Naive thymus-derived CD4-positive, alpha-beta T cell (primary cell): ENCODE data around the gene KCNIP1. TPM values are rescaled to one million over a fixed set of nuclear protein-coding genes. Genes with fewer than 3 reads are reported as not detected.
"Not testable (repeated sequence)": the region's sequence is repeated elsewhere in the genome, so short reads cannot be mapped to it uniquely, and the experiment has no call there.

ENCODE experiments used
- ATAC-seq: fragments of 150-1000 bp; cut with Tn5 transposase; 2 replicates; pipeline ENCODE4 v1.10.0; 2021; ENCODE audit warnings: mild to moderate bottlenecking, moderate library complexity
- CTCF ChIA-PET: fragments of 350-600 bp; sonication (Branson Sonifier 250); formaldehyde crosslinking; loops from one replicate; lab custom pipeline; 2021; ENCODE audit warnings: antibody characterized with exemption; lab: Charles Lee
- POLR2A ChIA-PET: fragments of 350-600 bp; sonication (Branson Sonifier 250); formaldehyde crosslinking; loops from one replicate; lab custom pipeline; 2021; ENCODE audit warnings: antibody characterized with exemption, inconsistent platforms; lab: Charles Lee
- DNase-seq, 9 donors: peaks; one replicate each; pipeline versions ENCODE4 v3.0.0 to v3.0.0-alpha.2; 2020 to 2022; ENCODE audit warnings: mixed read lengths in 1 of 9
- H3K27ac ChIP-seq: one replicate; pipeline ENCODE4 v1.7.0; 2013; ENCODE audit warnings: mild to moderate bottlenecking, low read depth, low read length, moderate library complexity
- H3K27me3 ChIP-seq, 2 donors: one replicate each; pipeline ENCODE4 v1.7.0; 2013; ENCODE audit warnings: low read length in 2 of 2, mild to moderate bottlenecking in 2 of 2, moderate library complexity in 2 of 2; ENCODE audit not compliant: control insufficient read depth in 2 of 2, insufficient read depth in 2 of 2
- H3K36me3 ChIP-seq, 3 experiments: 1 replicate in 2 of 3; 2 replicates in 1 of 3; pipeline ENCODE4 v1.7.0; 2013; ENCODE audit warnings: low read length in 3 of 3, mild to moderate bottlenecking in 3 of 3, moderate library complexity in 1 of 3; ENCODE audit not compliant: insufficient read depth in 3 of 3, control insufficient read depth in 2 of 3
- H3K4me1 ChIP-seq, 2 donors: one replicate each; pipeline ENCODE4 v1.7.0; 2013; ENCODE audit warnings: low read length in 2 of 2, mild to moderate bottlenecking in 2 of 2, moderate library complexity in 1 of 2; ENCODE audit not compliant: control insufficient read depth in 2 of 2, insufficient read depth in 2 of 2
- H3K4me3 ChIP-seq: 2 replicates; pipeline ENCODE4 v1.7.0; 2013; ENCODE audit warnings: mild to moderate bottlenecking, low read length
- H3K9me3 ChIP-seq, 3 experiments: 1 replicate in 2 of 3; 2 replicates in 1 of 3; pipeline ENCODE4 v1.7.0; 2013; ENCODE audit warnings: low read length in 3 of 3; ENCODE audit not compliant: control insufficient read depth in 2 of 3
- H3K27ac Mint-ChIP-seq, 9 donors: one replicate each; pipeline ENCODE4 v1.8.0; 2020 to 2022; ENCODE audit warnings: mixed read lengths in 9 of 9, mild to moderate bottlenecking in 8 of 9, moderate library complexity in 5 of 9, inconsistent platforms in 2 of 9
- H3K27me3 Mint-ChIP-seq, 5 donors: one replicate each; pipeline ENCODE4 v1.8.0; 2021 to 2022; ENCODE audit warnings: mixed read lengths in 5 of 5, mild to moderate bottlenecking in 1 of 5
- H3K36me3 Mint-ChIP-seq, 5 donors: one replicate each; pipeline ENCODE4 v1.8.0; 2020 to 2022; ENCODE audit warnings: mixed read lengths in 5 of 5, mild to moderate bottlenecking in 3 of 5, inconsistent platforms in 1 of 5
- H3K4me1 Mint-ChIP-seq, 7 donors: one replicate each; pipeline ENCODE4 v1.8.0; 2020 to 2022; ENCODE audit warnings: mixed read lengths in 7 of 7, mild to moderate bottlenecking in 3 of 7, inconsistent platforms in 1 of 7
- H3K4me3 Mint-ChIP-seq, 10 donors: one replicate each; pipeline ENCODE4 v1.8.0; 2020 to 2022; ENCODE audit warnings: mild to moderate bottlenecking in 10 of 10, mixed read lengths in 10 of 10, moderate library complexity in 6 of 10, inconsistent platforms in 2 of 10
- H3K9me3 Mint-ChIP-seq, 11 donors: one replicate each; pipeline ENCODE4 v1.8.0; 2020 to 2022; ENCODE audit warnings: mixed read lengths in 11 of 11, mild to moderate bottlenecking in 4 of 11, inconsistent platforms in 1 of 11, moderate library complexity in 1 of 11
- intact Hi-C, 2 donors: fragments of 100-400 bp; cut with micrococcal nuclease; formaldehyde crosslinking; loops; one replicate each; pipeline ENCODE4 v1.15.1; 2023
- polyA plus RNA-seq, 2 donors: library from polyadenylated mRNA; unstranded; fragments of 300-500 nt; fragmentation: Illumina TruSeq; gene quantifications; one replicate each; pipeline ENCODE4 v1.2.3, GENCODE V29; 2021
- total RNA-seq, 6 experiments: library from RNA in 5 of 6; stranded (reverse) in 5 of 6; gene quantifications; 1 replicate in 5 of 6; 2 replicates in 1 of 6; pipeline ENCODE4 v1.2.3 and lab custom pipeline; 2021 to 2026

Gene KCNIP1
- total and polyA plus RNA-seq, 7 experiments from 2014 or later: not detected

GRCh38 chr5:170757182-170757601 is 253.4 kb downstream of the KCNIP1 start:
- Mint-ChIP-seq H3K9me3 (peaks cover 0 to 4% (median 0%) of the 10 kb centered on the region in 11 donors), H3K4me1 (peaks cover 0 to 2% (median 0%) of the 10 kb centered on the region in 7 donors), H3K36me3 (no peaks in the 10 kb centered on the region), H3K27me3 (peaks cover 2 to 15% (median 13%) of the 10 kb centered on the region in 5 donors), H3K4me3 (no peak overlapping the region), H3K27ac (no peak overlapping the region)
- Histone ChIP-seq H3K27ac (no peak overlapping the region), H3K4me1 (no peaks in the 10 kb centered on the region), H3K9me3 (no peaks in the 10 kb centered on the region), H3K4me3 (no peak overlapping the region), H3K27me3 (no peaks in the 10 kb centered on the region), H3K36me3 (no peaks in the 10 kb centered on the region)
- CTCF ChIA-PET: no interaction called here
- no peak for DNase-seq
- no peak for ATAC-seq
- intact Hi-C loops: no loop called here
- POLR2A ChIA-PET: no interaction called here

- POLR2A ChIA-PET: no interaction called here
- Mint-ChIP-seq H3K36me3 (no peaks in the 10 kb centered on the region), H3K4me3 (no peak overlapping the region), H3K9me3 (peaks cover 0 to 4% (median 0%) of the 10 kb centered on the region in 11 donors), H3K27ac (no peak overlapping the region), H3K4me1 (peaks cover 0 to 2% (median 0%) of the 10 kb centered on the region in 7 donors), H3K27me3 (peaks cover under 1 to 13% (median 12%) of the 10 kb centered on the region in 5 donors)
- H3K4me3 ChIP-seq: no peak overlapping the region
- no peaks in the 10 kb centered on the region for H3K9me3 ChIP-seq
- H3K36me3 ChIP-seq: no peaks in the 10 kb centered on the region
- DNase-seq: no peak
- H3K4me1 ChIP-seq: no peaks in the 10 kb centered on the region
- no peak for ATAC-seq
- H3K27ac ChIP-seq: no peak overlapping the region
- H3K27me3 ChIP-seq: no peaks in the 10 kb centered on the region
- intact Hi-C loops: no loop called here
- CTCF ChIA-PET: no interaction called here
Observed at GRCh38 chr5:170757669-170758068, 253.8 kb downstream of the KCNIP1 start.

GRCh38 chr5:170758481-170758880 is 254.7 kb downstream of the KCNIP1 start:
- CTCF ChIA-PET: no interaction called here
- intact Hi-C loops: no loop called here
- POLR2A ChIA-PET: no interaction called here
- H3K27ac ChIP-seq: no peak overlapping the region
- no peaks in the 10 kb centered on the region for H3K4me1 ChIP-seq
- H3K27ac Mint-ChIP-seq: no peak overlapping the region
- DNase-seq (no peak), ATAC-seq (no peak)
- H3K36me3 Mint-ChIP-seq: no peaks in the 10 kb centered on the region
- no peak overlapping the region for H3K4me3 Mint-ChIP-seq
- H3K4me3 ChIP-seq: no peak overlapping the region
- peaks cover 0 to 2% (median 0%) of the 10 kb centered on the region in 7 donors for H3K4me1 Mint-ChIP-seq
- H3K27me3 ChIP-seq: no peaks in the 10 kb centered on the region
- H3K27me3 Mint-ChIP-seq: peaks cover 0 to 13% (median 8%) of the 10 kb centered on the region in 5 donors
- H3K9me3 ChIP-seq: no peaks in the 10 kb centered on the region
- no peaks in the 10 kb centered on the region for H3K36me3 ChIP-seq
- H3K9me3 Mint-ChIP-seq: peaks cover 0 to 4% (median 0%) of the 10 kb centered on the region in 11 donors

GRCh38 chr5:170760113-170760512 is 256.3 kb downstream of the KCNIP1 start:
- no peaks in the 10 kb centered on the region for H3K4me1 ChIP-seq
- Mint-ChIP-seq H3K27me3 (peaks cover 0 to 13% (median 8%) of the 10 kb centered on the region in 5 donors), H3K27ac (no peak overlapping the region), H3K4me3 (no peak overlapping the region), H3K4me1 (peaks cover 0 to 2% (median 0%) of the 10 kb centered on the region in 7 donors), H3K36me3 (no peaks in the 10 kb centered on the region), H3K9me3 (peaks cover 0 to 4% (median 0%) of the 10 kb centered on the region in 11 donors)
- H3K36me3 ChIP-seq: no peaks in the 10 kb centered on the region
- no peaks in the 10 kb centered on the region for H3K9me3 ChIP-seq
- ATAC-seq: no peak
- POLR2A ChIA-PET: no interaction called here
- CTCF ChIA-PET: no interaction called here
- no peak overlapping the region for H3K4me3 ChIP-seq
- DNase-seq: no peak
- no peaks in the 10 kb centered on the region for H3K27me3 ChIP-seq
- no peak overlapping the region for H3K27ac ChIP-seq
- intact Hi-C loops: no loop called here

GRCh38 chr5:170761048-170761707 is 257.4 kb downstream of the KCNIP1 start:
- Mint-ChIP-seq H3K9me3 (peaks cover 0 to 4% (median 0%) of the 10 kb centered on the region in 11 donors), H3K4me1 (peaks cover 0 to 1% (median 0%) of the 10 kb centered on the region in 7 donors), H3K27me3 (peaks cover 0 to 13% (median 8%) of the 10 kb centered on the region in 5 donors), H3K36me3 (no peaks in the 10 kb centered on the region), H3K4me3 (no peak overlapping the region), H3K27ac (no peak overlapping the region)
- intact Hi-C loops: no loop called here
- Histone ChIP-seq H3K4me1 (no peaks in the 10 kb centered on the region), H3K36me3 (no peaks in the 10 kb centered on the region), H3K27ac (no peak overlapping the region), H3K27me3 (no peaks in the 10 kb centered on the region), H3K9me3 (no peaks in the 10 kb centered on the region), H3K4me3 (no peak overlapping the region)
- POLR2A ChIA-PET: no interaction called here
- no peak for ATAC-seq
- no peak for DNase-seq
- CTCF ChIA-PET: no interaction called here

- POLR2A ChIA-PET: no interaction called here
- Histone ChIP-seq H3K9me3 (no peaks in the 10 kb centered on the region), H3K27me3 (no peaks in the 10 kb centered on the region), H3K4me3 (no peak overlapping the region), H3K27ac (no peak overlapping the region), H3K4me1 (no peaks in the 10 kb centered on the region), H3K36me3 (no peaks in the 10 kb centered on the region)
- no peaks in the 10 kb centered on the region for H3K4me1 Mint-ChIP-seq
- CTCF ChIA-PET: no interaction called here
- intact Hi-C loops: no loop called here
- ATAC-seq (no peak), DNase-seq (no peak)
- no peak overlapping the region for H3K27ac Mint-ChIP-seq
- peaks cover 0 to 13% (median 8%) of the 10 kb centered on the region in 5 donors for H3K27me3 Mint-ChIP-seq
- no peaks in the 10 kb centered on the region for H3K36me3 Mint-ChIP-seq
- H3K4me3 Mint-ChIP-seq: no peak overlapping the region
- peaks cover 0 to 4% (median 0%) of the 10 kb centered on the region in 11 donors for H3K9me3 Mint-ChIP-seq
Observed at GRCh38 chr5:170761708-170762066, 257.9 kb downstream of the KCNIP1 start.

- H3K27me3 ChIP-seq, ATAC-seq, H3K9me3 Mint-ChIP-seq, H3K4me1 ChIP-seq, H3K9me3 ChIP-seq, POLR2A ChIA-PET, H3K27ac Mint-ChIP-seq, H3K36me3 Mint-ChIP-seq, H3K4me3 ChIP-seq, CTCF ChIA-PET, DNase-seq, H3K4me3 Mint-ChIP-seq, intact Hi-C loops, H3K36me3 ChIP-seq, H3K27ac ChIP-seq, H3K4me1 Mint-ChIP-seq: not testable (repeated sequence)
- H3K27me3 Mint-ChIP-seq: peaks cover 0 to 13% (median 8%) of the 10 kb centered on the region in 5 donors
Observed at GRCh38 chr5:170762298-170762697, 258.5 kb downstream of the KCNIP1 start.
